Right lobe of liver (tissue), 4 donors: Measurements from ENCODE around the gene BEND6.

Source experiments
- CTCF ChIP-seq, 4 donors: fragments of 200-600 bp in 3 of 4; fragments of 450-650 bp in 1 of 4; IDR thresholded peaks; one replicate each; pipeline versions ENCODE4 v1.5.1 to v1.8.0; 2016 to 2022; ENCODE audit warnings: antibody characterized with exemption in 4 of 4, mild to moderate bottlenecking in 2 of 4
- POLR2A ChIP-seq: fragments of 450-650 bp; IDR thresholded peaks from one replicate; pipeline ENCODE4 v1.6.1; 2017; ENCODE audit warnings: antibody characterized with exemption, mild to moderate bottlenecking
- donor health status: DM: no; HTN: no; CAD: no.
- donor health status: DM: no; HTN: no; CAD: no.
- donor health status: DM: no; HTN: yes; CAD: no.

- TF ChIP-seq CTCF (IDR thresholded peaks at IDR 0.05), result no peak
- TF ChIP-seq POLR2A, result no peak
Observed at GRCh38 chr6:57044568-57044967, 89.7 kb downstream of the BEND6 start.
